Type B pancreatic cell (in vitro differentiated cells): ENCODE data around the gene SSH2. TPM values are rescaled to one million over a fixed set of nuclear protein-coding genes. Genes with fewer than 3 reads are reported as not detected.

Experiments
- DNase-seq: peaks from one replicate; pipeline ENCODE4 v3.0.0; 2021; ENCODE audit warnings: mixed read lengths; ENCODE audit not compliant: unreplicated experiment; ENCODE audit errors: extremely low spot score
- H3K27ac Mint-ChIP-seq: 2 replicates; pipeline ENCODE4 v1.8.0; 2021; ENCODE audit warnings: mild to moderate bottlenecking, mixed read lengths
- H3K27me3 Mint-ChIP-seq: 2 replicates; pipeline ENCODE4 v1.8.0; 2021; ENCODE audit warnings: mixed read lengths
- H3K36me3 Mint-ChIP-seq: 2 replicates; pipeline ENCODE4 v1.8.0; 2021; ENCODE audit warnings: mixed read lengths
- H3K4me1 Mint-ChIP-seq: one replicate; pipeline ENCODE4 v1.8.0; 2021; ENCODE audit warnings: mixed read lengths; ENCODE audit not compliant: unreplicated experiment
- H3K4me3 Mint-ChIP-seq: 2 replicates; pipeline ENCODE4 v1.8.0; 2021; ENCODE audit warnings: mild to moderate bottlenecking, mixed read lengths
- H3K9me3 Mint-ChIP-seq: 2 replicates; pipeline ENCODE4 v1.8.0; 2021; ENCODE audit warnings: mixed read lengths
- CTCF ChIP-seq: fragments of 200-600 bp; sonication (generic); conservative IDR thresholded peaks from 2 replicates; pipeline ENCODE4 v1.5.0; 2021; ENCODE audit warnings: antibody characterized with exemption, mild to moderate bottlenecking
- total RNA-seq: library from RNA; stranded (reverse); gene quantifications from 2 replicates; pipeline ENCODE4 v1.2.1, GENCODE V29; 2021; ENCODE audit warnings: low replicate concordance

The SSH2 gene
- total RNA-seq, 1 donor from 2014 or later: 23.8 TPM

GRCh38 chr17:29826114-29826692, 103.8 kb downstream of the SSH2 start:
- Mint-ChIP-seq H3K4me3 (no peak overlapping the region), H3K36me3 (no peaks in the 10 kb centered on the region), H3K27me3 (no peaks in the 10 kb centered on the region), H3K4me1 (peaks cover 23% of the 10 kb centered on the region), H3K27ac (peak overlapping the region; percentile 56), H3K9me3 (no peaks in the 10 kb centered on the region)
- DNase-seq: no peak
- TF ChIP-seq CTCF: no peak

- TF ChIP-seq CTCF: no peak
Observed at GRCh38 chr17:29825604-29826003, 104.4 kb downstream of the SSH2 start.

GRCh38 chr17:29821897-29822296, 108.1 kb downstream of the SSH2 start:
- no peak for DNase-seq
- Mint-ChIP-seq H3K9me3 (no peaks in the 10 kb centered on the region), H3K27ac (peak overlapping the region; percentile 61), H3K4me1 (peaks cover 10% of the 10 kb centered on the region), H3K36me3 (no peaks in the 10 kb centered on the region), H3K4me3 (no peak overlapping the region), H3K27me3 (no peaks in the 10 kb centered on the region)
- TF ChIP-seq CTCF: no peak

More at GRCh38 chr17:29825604-29826003, 104.4 kb downstream of the SSH2 start:
- Mint-ChIP-seq H3K4me1 (peaks cover 22% of the 10 kb centered on the region), H3K9me3 (no peaks in the 10 kb centered on the region), H3K27ac (peak overlapping the region; percentile 72), H3K27me3 (no peaks in the 10 kb centered on the region), H3K36me3 (no peaks in the 10 kb centered on the region), H3K4me3 (no peak overlapping the region)
- no peak for DNase-seq

- Mint-ChIP-seq H3K9me3 (no peaks in the 10 kb centered on the region), H3K27me3 (no peaks in the 10 kb centered on the region), H3K36me3 (no peaks in the 10 kb centered on the region), H3K4me3 (no peak overlapping the region), H3K4me1 (peaks cover 9% of the 10 kb centered on the region), H3K27ac (no peak overlapping the region)
- TF ChIP-seq CTCF: no peak
- DNase-seq: no peak
Observed at GRCh38 chr17:29820425-29820824, 109.6 kb downstream of the SSH2 start.

- Mint-ChIP-seq H3K4me3 (no peak overlapping the region), H3K36me3 (no peaks in the 10 kb centered on the region), H3K27me3 (no peaks in the 10 kb centered on the region), H3K4me1 (no peaks in the 10 kb centered on the region), H3K27ac (peak overlapping the region; percentile 22), H3K9me3 (no peaks in the 10 kb centered on the region)
- peak; percentile 91 for TF ChIP-seq CTCF
- DNase-seq: no peak
Observed at GRCh38 chr17:29807520-29808361, 122.3 kb downstream of the SSH2 start.
